GM15510 (cell line): ENCODE results near the gene SMIM24.

Experiments used
- POLR2A ChIP-seq: IDR thresholded peaks from 3 replicates; pipeline ENCODE4 v1.6.1; 2011; ENCODE audit warnings: borderline replicate concordance; ENCODE audit not compliant: insufficient read length; ENCODE audit errors: extremely low read depth

Gene SMIM24

DNA sequence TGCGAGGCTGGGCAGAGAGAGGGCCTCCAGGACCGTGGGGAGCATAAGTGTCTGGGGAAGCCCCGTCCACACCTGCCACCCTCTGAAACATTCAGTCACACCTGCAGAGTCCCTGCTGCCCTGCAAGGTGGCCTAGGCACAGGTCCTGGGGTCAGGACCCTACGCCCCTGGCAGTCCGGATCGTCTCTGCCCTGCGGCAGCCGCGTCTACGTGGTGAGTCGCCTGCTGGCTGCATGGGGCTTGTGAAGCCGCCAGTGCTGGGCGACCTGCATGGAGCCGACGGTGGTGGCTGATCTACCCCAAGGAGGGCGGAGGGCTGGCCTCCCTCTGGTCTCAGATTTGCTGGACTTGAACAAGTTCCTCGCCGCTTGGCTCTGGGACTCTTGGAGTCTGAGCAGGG, 38.8 kb upstream of the SMIM24 start:
- no peak for TF ChIP-seq POLR2A

DNA sequence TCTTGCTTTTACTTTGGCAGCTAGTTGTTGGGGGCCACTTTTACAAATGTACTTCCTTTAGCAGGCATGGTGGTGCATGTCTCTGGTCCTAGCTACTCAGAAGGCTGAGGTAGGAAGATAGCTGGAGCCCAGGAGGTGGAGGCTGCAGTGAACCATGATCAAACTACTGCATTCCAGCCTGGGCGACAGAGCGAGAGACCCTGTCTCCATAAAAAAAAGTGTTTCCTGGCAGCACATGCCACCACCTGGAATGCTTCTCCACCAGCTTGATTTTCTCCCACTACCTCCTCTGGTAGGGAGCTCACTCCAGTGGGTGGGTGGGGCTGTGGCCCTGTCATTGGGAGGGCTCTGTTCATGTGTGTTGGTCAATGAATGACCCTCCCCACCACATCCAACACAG, 38.3 kb upstream of the SMIM24 start:
- TF ChIP-seq POLR2A = no peak

DNA sequence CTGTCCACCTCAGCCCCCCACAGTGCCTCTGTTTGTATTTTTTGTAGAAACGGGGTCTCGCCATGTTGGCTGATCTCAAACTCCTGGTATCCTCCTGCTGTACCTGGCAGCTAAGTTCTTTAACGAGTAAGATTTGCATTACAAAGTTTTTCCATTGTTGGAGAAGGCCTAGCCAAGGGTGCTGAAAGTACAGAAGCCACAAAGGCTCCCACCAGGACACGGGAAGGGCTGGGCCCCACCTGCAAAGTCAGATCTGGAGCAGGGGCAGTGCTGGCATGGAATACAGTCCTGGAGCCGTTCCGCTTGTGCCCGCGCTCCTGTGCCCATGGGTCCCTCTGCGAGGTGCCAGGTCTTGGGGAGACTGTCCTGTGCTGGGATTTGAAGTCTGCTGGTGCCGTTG, 37.9 kb upstream of the SMIM24 start:
- TF ChIP-seq POLR2A = no peak

DNA sequence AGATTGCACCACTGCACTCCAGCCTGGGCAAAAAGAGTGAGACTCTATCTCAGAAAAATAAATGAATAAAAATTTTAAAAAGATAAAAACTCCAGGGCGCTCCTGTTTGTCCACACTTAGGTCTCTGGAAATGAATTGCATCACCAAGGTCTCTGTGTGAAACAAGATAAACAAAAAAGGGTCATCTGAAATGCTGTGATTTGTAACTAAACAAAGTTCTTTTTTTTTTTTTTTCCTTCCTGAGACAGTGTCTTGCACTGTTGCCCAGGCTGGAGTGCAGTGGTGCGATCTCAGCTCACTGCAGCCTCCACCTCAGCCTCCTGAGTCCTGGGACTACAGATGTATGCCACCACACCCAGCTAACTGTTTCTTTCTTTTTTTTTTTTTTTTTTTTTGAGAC, 37.3 kb upstream of the SMIM24 start:
- TF ChIP-seq POLR2A = no peak

DNA sequence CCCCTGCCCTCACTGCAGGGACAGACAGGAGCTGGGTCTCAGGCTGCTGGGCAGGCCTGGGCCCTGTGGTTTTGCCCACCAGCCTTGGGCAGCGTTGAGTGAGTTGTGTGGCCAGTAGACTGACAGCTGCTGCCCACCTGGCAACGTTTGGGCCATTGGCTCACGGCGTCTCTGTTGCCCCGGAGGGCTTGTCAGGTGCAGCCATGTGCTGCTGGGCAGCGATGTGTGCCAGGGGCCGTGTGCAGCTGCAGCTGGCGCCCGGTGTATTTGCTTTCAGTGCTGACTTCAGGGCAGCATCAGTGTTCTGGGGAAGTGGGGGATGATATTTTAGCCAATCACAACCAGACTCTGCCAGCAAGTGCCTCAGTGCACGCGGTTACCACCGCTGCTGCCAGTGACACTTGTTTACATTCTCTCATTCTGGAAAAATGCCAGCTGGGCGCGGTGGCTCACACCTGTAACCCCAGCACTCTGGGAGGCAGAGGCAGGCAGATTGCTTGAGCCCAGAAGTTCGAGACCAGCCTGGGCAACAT, 36.4 kb upstream of the SMIM24 start:
- TF ChIP-seq POLR2A = no peak

DNA sequence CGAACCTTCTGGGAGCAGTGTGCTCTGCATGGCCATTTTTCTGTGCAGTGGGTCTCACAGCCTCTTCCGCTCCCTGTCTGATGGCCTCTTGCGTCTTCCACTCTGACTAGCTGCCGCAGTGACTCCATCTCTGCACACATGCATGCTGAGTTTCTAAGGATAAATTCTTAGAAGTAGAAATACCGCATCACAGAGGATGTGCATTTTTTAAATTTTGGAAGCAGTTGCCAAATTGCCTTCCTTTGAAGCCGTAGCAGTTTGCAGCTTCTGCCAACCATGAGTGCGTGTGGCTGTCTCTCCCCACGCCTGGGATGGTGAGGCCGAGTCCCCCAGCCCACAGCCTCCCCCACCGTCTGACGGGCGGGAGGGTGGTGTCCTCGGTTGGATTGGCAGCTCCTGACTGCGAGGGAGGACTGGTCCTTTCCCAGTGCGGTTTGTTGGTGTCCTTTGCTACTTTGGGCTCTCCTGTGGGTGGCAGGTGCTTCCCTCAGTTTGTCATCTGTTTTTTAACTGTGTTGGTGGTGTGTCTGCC, 35.6 kb upstream of the SMIM24 start:
- TF ChIP-seq POLR2A = no peak

DNA sequence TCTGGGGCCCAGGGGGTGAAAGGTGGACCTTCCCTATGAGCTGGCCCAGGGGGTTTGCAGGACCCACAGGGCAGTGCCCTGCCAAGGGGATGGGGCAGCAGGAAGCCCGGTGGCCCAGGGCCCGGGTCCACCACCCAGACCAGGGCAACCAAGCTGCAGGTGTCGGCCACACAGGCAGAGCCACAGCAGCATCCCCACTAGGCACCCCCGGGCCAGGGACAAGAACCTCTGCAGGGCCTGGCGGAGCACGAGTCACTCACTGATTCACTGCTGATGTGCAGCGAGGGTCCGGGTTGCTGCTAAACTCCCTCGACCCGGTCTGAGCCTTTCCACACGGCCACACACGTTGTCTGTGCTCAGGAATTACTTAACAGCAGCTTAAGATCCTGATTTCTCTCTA, 34.6 kb upstream of the SMIM24 start:
- TF ChIP-seq POLR2A = no peak

DNA sequence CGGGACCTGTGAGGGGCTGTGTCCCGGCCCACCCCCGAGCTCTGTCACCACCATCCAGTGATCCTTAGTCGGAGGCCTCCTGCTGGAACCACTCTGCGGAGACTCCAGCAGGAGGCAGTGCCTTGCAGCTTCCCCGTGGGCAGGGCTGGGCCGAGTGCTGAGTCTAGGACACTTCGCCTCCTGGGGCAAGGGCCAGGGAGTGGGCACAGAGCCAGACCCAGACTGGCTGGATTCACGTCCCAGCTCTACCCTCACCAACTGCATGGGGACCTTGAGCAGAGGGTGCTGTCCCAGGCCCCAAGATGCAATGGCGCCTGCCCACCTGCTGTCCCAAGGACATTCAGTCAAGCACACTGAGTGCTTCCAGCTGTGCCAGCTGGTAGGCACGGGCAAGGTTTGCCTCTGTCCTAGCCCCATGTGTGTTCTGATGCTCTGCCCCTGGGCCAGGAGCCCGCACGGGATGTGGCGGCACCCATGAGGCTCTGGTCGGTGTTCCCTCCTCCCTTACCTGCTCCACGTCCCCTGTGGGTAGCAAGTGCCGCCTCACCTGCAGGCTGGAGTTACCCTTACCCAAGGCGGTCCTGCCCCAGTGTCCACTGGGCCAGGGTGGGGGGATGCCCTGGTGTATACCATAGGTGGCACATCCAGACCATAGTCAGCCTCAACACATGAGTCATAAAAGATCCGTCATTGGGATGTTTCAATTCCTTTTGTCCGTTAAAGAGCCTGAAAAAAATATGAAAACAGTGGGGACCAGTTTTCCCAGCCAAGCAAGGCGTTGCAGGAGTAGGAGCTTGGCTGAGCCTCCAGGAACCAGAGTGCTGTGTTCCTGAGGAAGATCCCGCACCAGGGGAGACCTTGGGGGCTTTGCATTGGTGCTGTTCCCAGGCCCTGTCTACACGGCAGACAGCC, 33.2 kb upstream of the SMIM24 start:
- TF ChIP-seq POLR2A = no peak

DNA sequence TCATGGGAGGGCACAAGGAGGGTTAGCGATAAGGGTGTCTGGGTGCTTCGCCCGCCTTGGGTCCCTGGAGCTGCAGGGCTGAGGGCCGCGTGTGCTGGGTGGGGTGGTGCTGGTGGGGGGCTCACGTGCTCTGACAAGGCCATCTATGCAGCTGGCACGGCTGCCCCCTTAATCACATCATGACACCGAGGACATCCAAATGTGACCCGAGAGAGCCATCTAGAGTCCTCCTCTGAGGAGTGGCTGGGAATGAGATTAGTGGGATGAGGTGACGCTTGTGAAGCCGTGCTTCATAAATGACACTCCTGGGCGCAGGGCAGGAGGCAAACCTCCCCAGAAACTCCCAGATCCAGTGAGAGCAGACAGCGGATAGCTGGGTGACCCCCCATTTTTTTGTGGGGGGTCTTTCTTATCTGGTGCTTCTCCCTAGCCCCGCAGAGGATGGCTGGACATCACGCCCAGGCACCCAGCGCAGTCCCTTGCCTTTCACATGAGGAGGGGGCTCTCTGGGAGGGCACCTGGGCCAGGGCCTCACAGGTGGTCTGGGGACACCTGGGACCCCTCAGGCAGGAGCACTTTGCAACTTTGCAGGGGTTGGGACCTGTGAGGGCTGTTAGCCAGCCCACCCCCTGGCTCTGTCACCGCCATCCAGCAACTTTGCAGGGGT, 32.4 kb upstream of the SMIM24 start:
- TF ChIP-seq POLR2A = no peak

DNA sequence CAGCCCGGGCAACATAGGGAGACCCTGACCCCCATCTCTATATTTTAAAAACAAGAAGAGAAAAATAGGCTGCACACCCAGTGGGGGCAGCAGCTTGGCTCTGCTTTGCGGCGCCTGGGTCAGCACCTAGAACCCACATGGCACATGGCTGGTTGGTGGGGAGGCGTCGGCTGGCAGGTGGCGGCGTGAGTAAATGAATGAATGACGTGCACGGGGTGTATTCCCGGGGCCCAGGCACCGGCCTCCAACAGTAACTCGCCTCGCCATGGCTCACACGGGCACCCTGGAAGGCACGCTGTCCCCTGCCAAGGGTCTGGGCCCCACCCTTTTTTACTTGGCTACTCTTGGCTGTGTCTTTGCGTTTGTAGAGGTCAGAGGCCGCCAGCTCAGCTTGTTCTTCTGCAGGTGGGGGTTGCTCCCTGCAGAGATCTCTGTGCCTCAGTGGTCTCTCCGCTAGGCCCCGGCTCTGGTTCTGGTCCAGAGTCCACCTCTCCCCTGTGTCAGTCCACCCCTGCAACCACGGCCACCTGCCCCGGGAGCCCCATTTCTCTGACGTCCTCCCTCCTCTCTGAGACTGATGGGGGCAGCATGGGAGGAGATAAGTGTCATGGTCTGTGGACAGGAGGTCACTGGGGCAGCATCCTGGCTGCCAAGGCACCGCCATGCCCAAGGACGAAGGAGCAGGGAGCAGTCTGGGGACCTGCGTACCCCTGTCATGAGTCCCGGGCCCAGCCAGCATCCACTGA, 31.4 kb upstream of the SMIM24 start:
- TF ChIP-seq POLR2A = no peak

DNA sequence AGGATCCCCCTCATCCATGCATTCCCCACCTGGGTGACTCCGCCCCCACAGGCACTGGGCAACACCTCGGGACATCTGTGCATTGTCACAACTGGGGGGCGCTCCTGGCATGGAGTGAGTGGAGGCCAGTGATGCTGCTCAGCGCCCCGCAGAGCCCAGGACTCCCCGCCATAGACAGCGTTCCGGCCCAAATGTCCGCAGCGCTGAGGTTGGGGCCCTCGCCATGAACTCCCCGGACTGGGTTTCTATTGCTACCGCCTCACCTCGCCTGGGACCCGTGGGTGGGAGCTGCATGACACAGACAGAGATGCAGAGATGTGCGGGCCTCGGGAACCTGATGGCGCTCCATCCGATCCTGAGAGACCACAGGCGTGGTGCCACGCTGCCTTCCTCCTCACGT, 30.4 kb upstream of the SMIM24 start:
- TF ChIP-seq POLR2A = no peak

DNA sequence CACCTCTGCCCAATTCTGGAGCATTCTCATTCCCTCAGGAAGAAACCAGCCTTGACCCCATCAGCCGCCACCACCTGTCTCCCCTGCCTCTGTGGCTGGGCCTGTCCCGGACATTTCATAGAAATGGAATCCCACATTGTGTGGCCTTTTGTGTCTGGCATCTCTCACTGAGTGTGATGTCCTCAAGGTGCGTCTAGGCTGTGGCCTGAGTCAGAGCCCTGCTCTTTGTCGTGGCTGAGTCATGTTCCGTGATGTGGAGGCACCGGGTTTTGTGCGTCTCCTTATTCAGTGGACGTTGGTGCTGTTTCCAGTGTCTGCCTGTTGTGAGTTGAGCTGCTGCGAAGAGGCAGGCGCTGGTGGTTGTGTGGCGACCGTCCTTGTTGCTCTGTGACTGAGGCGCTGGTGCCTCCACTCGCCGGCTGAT, 29.3 kb upstream of the SMIM24 start:
- no peak for TF ChIP-seq POLR2A

DNA sequence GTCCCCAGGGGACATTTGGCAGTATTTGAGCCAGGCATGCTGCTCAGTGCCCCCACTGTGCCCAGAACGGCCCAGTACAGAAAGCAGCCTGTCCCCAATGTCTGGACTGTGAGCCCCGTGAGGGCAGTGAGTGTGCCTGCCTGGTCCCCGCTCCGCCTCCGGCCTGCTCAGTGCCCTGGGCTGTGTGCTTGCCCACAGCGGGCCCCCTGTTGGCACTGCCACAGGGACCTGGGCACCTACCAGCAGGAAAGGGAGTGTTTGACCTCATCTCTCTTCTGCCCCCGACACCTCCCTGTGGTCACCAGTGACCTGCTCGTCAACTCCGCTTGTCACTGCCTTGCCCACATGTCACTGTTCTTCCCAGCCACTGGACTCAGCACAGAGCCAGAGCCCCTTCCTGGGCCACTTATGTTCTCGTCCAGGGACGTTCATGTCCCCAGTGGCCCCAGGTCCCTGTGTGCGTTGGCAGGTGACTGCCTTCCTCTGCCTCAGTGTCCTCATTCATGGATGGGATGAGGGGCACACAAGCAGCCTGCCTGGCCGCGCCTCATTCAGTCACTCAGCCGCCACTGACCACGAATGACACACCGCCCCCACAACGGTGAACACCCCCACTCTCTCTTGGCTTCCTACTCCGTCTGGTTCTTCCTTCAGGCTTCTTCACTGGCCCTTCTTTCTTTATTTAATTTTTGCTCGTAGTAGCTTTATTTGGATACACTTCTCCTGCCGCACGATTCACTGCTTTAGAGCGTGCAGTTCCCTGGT, 28.6 kb upstream of the SMIM24 start:
- no peak for TF ChIP-seq POLR2A
